T-helper 2 cell (primary cell): ENCODE data around the gene ZFYVE28.
"Not testable (repeated sequence)": the region's sequence is repeated elsewhere in the genome, so short reads cannot be mapped to it uniquely, and the experiment has no call there.

Experiments
- DNase-seq, 5 experiments: peaks; one replicate each; pipeline versions ENCODE4 v3.0.0 to v3.0.0-alpha.2; 2012 to 2022

Gene ZFYVE28

GRCh38 chr4:2246384-2247127 lies 171.9 kb downstream of the ZFYVE28 start:
- peak in 1 of 5 experiments; percentile 2 for DNase-seq

GRCh38 chr4:2245787-2246275 lies 172.6 kb downstream of the ZFYVE28 start:
- peak in 1 of 5 experiments; percentile 7 for DNase-seq

- peak in 1 of 5 experiments; percentile 4 for DNase-seq
These were observed 173.2 kb downstream of the ZFYVE28 start for GRCh38 chr4:2245057-2245786.

GRCh38 chr4:2243681-2244380 lies 174.6 kb downstream of the ZFYVE28 start:
- DNase-seq = no peak

GRCh38 chr4:2241410-2242353 lies 176.8 kb downstream of the ZFYVE28 start, which contains the start of the genes HAUS3 and POLN:
Gene HAUS3, minus strand, starts transcription at chr4:2242121. Its CDS starts 1,175 bp downstream, at chr4:2240946.
Gene POLN, minus strand, starts transcription at chr4:2242121. Its CDS starts 12,890 bp downstream, at chr4:2229231.
- peak; percentile 96 to 100 (median 98) for DNase-seq

- peak in 2 of 5 experiments; percentile 52 to 74 for DNase-seq
These were observed 177.4 kb downstream of the ZFYVE28 start for GRCh38 chr4:2241003-2241402.

GRCh38 chr4:2236944-2237666 lies 181.3 kb downstream of the ZFYVE28 start:
- no peak for DNase-seq

GRCh38 chr4:2231082-2231481 lies 187.4 kb downstream of the ZFYVE28 start:
- DNase-seq = no peak

- DNase-seq = no peak
These were observed 192.2 kb downstream of the ZFYVE28 start for GRCh38 chr4:2226261-2226660.

- no peak for DNase-seq
These were observed 195.6 kb downstream of the ZFYVE28 start for GRCh38 chr4:2222838-2223237.

- not testable (repeated sequence) for DNase-seq
These were observed 197.1 kb downstream of the ZFYVE28 start for GRCh38 chr4:2221378-2221777.

- peak; percentile 50 to 77 (median 67) for DNase-seq
These were observed 198.3 kb downstream of the ZFYVE28 start for GRCh38 chr4:2220016-2220630.
